Measurements from ENCODE around the gene TSSK2.
"Not testable (repeated sequence)": the region's sequence is repeated elsewhere in the genome, so short reads cannot be mapped to it uniquely, and the experiment has no call there.

Gene TSSK2

DNA sequence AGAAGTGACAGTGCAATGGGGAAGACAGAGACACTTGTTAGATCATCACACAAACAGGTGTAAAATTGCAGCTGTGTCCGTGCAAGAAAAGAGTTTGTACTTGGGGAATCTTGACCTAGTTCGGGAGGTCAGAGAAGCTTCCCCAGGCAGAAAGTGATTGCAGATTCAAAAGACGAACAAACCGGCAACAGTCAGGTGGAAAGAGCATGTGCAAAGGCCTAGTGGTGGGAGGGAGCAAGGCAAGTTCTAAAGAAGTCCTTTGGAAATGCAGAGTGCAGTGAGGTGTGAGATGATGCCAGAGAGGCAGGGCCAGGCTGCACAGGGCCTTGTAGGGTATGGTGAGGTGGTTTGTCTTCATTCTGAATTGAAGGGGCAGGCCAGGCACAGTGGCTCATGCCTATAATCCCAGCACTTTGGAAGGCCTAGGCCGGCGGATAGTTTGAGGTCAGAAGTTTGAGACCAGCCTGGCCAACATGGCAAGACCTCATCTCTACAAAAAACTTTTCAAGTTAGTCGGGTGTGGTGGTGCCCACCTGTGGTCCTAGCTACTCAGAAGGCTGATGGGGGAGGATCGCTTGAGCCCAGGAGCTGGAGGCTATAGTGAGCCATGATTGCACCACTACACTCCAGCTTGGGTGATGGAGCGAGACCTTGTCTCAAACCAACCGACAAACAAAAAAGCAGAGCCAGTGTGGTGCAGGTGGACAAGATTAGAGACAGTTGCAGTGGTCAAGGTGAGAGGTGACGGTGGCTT, 15.3 kb downstream of the TSSK2 start:
- no peak for FAIRE-seq

DNA sequence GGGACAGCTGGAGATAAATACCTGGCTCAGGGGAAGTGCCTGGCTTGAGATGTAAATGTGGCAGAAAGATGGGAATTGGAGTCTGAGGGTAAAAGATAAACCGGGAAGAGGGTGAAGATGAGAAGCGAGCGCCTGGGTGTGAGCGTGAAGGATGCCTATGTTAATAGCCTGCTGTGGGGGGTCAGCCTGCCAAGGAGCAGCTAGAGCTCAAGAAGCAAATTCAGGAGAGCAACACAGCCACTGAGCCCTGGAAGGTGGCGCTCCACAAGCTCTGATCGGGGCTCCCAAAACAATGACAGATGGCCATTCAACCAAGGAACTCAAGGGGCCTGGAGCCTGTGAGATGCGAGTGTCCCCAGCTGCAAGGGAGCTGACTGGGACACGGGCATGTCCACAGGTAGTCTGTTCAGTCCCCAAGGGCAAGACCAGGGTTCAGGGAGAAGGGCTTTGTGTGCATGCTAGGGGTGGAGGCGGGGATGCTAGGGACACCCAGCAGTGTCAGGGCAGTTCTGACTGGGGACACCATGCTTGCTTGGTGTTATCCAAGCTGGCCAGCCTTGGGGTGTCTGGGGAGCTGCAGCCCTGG, 16.2 kb downstream of the TSSK2 start:
- no peak for FAIRE-seq

DNA sequence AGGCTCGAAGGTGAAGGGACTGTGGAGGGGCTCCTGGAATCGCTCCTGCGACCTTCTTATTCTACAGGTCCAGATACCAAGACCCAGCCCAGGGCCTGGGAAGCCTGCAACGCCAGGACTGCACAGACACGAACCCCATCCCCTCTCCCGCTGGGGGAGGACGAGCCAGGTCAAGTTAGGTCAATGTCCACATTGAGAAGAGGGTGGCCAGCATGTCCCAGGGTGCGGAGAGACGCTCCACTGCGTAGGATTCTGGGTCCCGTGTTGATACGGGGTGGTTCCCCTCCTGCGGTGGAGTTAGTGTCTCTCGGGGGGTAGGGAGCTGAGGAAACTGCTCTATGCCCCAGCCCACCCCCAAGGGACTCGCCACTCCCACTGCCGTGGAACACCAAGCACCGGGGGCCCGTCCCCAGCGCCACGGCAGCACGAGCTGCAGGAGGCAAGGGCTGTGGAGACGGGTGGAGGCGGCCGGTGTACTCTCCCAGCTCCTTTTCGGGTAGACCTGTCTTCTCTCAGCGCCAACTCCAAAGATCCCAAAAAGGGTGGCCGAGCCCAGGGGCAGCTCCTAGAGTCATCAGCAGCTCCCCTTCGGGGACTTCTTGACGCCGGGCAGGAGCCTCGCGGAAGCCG, 17.4 kb downstream of the TSSK2 start:
- FAIRE-seq, result no peak

DNA sequence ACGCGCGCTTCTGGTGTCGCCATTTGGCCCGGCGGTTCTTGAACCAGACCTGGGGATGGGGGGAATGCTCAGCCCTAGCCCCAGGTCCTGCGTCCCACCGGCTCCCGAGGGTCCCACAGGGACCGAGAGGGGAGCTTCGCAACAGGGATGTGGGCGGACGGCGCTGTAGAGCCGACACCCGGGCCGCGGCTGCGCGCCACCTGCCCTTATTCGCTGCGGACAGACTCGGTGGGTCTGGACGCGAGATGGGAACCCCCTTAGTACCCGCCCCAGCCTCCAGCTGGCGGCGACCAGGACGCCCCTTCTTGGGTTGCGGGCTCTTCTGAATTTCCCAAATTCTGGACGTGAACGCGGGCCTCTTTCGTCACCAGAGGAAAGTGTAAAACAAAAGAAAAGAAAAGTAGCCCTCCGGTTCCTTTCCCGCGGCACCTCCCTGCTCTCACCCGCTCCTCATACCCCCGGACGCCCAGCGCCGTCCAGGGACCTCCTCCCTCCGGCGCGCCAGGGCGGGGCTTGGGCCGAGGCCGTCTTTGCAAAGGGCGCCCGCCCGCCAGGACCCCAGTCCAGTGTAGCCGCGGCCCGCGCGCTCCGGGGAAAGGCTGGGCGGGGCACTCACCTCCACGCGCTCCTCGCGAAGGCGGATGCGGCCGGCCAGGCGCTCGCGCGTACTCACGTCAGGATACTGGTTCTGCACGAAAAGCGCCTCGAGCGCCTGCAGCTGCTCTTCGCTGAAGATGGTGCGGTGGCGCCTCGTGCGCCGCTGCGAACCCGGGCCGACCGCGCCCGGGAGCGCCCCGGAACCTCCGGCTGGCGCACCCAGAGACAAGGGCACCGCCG, 18.2 kb downstream of the TSSK2 start:
- no peak for FAIRE-seq

DNA sequence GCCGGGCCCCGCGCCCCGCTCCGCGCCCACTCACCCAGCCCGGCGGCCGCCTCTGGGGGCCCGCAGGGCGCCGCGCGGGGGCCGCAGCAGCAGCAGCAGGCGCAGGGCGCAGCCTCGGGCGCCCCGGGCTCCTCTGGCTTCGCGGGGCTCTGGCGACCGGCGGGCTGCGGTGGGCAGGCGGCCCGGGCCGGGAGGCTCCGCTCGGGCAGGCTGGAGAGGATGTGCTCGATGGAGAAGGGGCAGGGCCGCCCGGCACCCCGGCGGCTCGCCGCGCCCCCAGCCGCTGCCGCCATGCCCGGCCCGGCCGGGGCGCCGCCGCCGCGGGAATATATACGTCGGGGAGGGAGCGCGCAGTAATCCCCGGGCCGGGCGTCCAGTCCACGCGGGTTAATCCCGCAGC, 18.9 kb downstream of the TSSK2 start, which contains the start of gene GSC2:
GSC2 (minus strand) TSS at position 302 of the 400 bp plus-strand sequence; CDS start at position 293, 9 bp downstream.
- no peak for FAIRE-seq

DNA sequence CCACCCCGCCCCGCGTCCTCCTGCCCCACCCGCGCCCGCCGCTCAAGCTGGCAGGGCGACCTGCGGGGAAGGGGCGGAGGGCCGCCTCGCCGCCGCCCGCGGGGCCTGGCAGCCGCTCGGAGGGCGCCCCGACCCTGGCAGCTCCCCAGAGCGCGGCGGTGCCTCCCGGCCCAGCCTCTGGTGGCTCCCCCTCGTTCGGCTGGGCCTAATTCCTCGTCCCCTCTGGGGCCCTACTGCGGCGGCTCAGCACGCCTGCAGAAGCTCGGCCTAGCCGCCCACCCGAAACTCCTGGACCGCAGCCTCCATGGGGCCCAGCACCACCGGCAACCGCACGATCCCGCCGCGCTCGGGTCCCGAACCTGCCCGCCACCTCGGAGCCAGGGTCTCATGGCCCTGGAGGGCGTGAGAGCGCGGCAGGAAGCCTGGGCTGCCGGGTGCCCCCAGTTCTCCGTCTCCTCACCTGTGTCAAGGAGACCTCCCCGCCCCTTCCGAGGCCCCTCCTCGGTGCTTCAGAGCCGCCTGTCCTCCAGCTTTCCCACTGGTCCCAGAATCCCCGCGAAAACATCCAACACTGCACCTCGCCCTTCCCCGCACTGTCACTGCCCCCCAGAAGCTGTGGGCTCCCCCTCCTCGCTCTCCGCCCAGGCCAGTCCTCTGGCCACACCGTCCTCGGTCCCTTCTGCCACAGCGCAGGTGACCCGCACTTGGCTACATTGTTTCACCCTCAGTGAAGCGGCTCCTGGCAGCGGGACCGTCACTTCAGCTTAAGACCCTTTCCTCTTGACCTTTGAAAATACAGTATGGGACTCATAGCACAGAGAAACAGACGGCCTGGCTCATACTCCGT, 19.6 kb downstream of the TSSK2 start:
- no peak for FAIRE-seq

DNA sequence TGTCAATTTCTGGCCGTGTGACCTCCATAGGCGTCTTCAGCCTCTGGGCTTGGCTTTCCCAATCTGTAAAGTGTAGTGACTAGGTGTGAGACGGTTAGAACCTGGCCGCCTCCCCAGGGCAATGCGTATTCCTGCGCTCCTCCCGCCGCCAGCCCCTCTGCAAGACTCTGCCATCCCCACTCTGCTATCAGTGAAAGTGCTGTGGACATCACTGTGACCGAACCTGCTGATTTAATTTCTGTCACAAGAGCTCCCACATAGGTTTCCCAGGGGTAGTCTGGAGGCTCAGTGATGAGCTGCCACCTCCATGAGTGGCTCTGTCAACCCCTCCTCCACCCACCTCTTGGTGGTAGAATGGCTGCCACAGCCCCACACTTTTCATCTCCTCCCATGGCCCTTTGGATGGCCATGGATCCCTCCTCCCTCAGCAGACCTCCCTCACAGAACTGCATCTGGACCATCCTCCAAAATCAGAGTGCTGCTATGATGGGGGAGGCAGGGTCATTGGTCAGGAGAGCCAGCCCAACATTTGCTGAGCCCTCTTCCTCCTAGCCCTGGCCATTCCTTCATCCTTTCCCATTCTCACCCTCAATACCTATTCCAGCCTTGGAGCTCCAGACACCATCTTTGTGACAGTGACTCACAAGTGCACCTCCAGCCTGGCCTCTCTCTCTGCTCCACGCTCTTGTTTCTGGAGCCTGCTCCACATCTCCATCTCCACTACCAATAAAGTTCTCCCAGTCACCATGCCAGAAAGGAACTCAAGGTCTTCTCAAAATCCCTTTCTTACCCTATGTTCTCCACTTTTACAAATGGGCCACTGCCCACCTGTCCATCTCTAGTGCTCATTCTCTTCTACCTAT, 20.5 kb downstream of the TSSK2 start:
- FAIRE-seq, result no peak

DNA sequence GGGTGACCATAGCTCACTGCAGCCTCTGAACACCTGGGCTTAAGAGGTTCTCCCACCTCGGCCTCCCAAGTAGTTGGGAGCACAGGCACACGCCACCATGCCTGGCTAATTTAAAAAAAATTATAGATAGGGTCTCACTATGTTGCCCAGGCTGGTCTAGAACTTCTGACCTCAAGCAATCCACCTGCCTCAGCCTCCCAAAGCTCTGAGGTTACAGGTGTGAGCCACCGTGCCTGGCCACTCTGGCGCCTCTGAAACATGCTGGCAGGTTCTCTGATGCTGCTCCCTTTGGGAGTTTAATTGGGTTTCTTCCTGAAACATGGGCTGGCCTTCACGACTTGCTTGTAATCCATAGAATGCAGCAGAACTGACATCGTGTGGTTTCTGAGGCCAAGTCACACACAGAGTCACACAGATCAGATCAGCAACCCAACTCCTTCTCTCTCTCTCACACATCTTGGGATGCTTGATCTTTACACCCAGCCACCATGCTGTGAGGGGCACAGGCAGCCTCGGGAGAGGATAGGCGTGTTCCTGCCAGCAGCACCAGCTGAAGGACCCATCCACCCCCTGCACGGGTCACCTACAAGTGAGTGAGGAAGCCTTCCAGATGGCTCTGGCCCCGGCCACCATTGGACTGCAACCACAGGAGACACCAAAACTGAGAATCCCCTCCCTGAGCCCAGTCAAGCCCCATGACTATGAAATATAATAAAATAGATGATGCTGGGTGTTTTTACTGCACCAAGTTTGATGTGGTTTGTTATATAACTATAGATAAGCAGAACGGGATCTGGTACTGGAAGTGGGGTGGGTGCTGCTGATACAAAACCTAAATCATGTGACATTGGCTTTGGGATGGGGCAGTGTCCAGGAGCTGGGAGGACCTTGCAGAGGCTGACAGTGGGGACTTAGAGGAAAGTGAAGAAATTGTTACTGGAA, 22.1 kb downstream of the TSSK2 start:
- FAIRE-seq, result no peak

DNA sequence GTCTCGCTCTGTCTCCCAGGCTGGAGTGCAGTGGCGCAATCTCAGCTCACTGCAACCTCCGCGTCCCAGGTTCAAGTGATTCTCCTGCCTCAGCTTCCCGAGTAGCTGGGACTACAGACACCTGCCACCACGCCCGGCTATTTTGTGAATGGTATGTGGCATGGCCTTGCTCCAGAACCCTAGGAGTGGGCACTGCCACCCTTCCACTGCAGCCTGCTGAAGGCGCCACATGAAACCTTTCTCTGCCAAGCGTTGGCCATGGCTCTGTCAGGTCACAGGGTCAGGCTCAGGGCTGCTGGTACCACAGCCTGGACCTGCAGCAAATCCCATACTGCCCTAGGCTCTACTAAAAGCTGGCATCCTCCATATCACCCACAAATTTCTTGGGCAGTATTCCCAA, 25.0 kb downstream of the TSSK2 start:
- not testable (repeated sequence) for FAIRE-seq

DNA sequence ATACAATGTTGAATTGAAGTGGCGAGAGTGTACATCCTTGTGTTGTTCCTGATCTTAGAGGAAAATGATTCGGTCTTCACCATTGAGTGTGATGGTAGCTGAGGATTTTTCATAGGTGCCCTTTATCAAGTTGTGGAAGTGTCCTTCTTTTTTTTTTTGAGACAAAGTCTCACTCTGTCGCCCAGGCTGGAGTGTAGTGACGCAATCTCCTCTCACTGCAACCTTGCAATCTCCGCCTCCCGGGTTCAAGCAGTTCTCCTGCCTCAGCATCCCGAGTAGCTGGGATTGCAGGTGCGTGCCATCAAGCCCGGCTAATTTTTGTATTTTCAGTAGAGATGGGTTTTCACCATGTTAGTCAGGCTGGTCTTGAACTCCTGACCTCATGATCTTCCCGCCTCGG, 27.5 kb downstream of the TSSK2 start:
- FAIRE-seq, result not testable (repeated sequence)

DNA sequence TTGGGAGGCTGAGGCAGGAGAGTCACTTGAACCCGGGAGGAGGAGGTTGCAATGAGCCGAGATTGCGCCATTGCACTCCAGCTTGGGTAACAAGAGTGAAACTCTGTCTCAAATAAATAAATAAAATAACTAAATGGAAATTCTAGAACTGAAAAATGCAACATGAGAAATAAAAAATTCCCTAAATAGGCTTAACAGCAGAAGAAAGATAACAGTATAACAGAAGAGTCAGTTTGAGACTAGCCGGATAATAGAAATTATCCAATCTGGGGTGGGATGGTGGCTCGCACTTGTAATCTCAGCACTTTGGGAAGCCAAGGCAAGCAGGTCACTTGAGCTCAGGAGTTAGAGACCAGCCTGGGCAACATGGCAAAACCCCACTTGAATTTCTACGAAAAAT, 33.3 kb downstream of the TSSK2 start:
- FAIRE-seq, result no peak

DNA sequence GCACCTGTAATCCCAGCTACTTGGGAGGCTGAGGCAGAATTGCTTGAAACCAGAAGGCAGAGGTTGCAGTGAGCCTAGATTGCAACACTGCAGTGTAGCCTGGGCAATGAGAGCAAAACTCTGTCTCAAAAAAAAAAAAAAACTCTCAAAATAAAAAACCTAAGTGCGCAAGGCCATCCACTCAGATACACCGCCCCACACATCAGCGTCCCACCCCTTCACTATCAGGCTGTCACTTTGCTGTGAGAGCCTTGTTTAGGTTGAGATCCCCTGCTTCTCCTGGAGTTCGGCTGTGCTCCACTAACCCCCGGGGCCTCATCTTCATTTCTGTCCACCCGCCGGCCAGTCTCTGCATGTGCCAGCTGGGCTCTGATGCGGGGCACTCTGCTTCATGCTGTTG, 35.3 kb downstream of the TSSK2 start:
- FAIRE-seq, result no peak

DNA sequence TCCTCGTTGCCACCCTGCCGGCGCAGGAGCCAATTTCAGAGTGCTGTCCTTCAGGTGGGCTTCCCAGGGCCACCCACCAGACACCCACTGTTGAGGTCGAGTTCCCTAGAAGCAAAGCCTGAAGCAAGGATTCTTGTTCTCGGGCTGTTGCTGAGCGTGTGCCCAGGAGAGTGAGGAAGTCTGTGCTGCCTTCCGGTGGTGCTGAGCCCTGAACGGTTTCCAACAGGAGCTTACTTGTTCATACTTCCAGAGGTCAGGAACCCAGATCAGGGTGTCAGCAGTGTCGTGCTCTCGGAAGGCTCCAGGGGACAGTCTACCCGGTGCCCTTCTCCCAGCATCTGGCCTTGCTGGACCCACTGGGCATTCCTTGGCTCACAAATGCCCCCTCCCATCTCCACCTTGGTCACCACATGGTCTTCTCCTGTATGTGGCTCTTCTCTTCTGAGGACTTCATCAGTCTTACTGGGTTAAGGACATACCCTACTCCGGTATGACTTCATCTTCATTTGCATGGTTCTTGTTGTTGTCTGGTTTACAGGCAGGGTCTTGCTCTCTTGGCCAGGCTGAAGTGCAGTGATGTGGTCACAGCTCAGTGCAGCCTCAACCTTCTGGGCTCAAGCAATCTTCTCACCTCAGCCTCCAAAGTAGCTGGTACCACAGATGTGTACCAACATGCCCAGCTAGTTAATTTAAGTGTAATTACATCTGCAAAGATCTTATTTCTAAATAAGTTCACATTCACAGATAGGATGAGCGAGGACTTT, 36.2 kb downstream of the TSSK2 start:
- no peak for FAIRE-seq

DNA sequence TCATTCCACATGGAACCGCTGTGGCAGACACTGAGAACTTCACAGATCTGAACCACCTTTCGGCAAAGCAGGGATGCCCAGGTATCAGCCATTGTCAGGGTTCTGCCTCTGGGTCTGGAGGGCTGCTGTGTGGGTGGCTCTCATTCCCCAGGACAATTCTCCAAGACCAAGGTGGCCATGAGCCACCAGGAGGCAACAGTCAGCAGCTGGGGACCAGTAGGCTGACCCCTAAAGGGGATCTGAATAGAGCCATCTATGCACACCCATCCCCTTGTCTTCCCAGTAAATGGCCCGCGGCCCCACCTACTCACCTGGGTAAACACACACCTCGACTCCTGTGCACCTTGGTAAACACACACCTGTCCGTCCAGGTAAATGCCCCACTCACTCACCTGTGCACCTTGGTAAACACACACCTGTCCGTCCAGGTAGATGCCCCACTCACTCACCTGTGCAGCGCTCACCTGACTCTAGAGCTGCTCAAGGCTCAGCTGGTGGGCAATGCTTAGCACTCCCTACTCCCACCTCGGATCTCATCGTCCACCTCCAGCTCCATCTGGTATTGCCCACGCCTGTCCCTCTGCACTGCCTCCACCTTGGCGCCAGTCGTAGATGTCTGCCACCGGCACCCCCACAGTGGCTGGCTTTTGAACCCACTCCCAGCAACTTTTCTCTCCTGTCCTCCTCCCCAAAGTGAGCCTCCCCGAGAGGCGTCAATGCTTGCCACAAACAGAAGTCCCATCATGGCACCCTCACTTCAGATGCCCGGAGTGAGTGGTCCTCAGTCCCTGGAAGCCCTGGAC, 37.2 kb downstream of the TSSK2 start:
- no peak for FAIRE-seq

DNA sequence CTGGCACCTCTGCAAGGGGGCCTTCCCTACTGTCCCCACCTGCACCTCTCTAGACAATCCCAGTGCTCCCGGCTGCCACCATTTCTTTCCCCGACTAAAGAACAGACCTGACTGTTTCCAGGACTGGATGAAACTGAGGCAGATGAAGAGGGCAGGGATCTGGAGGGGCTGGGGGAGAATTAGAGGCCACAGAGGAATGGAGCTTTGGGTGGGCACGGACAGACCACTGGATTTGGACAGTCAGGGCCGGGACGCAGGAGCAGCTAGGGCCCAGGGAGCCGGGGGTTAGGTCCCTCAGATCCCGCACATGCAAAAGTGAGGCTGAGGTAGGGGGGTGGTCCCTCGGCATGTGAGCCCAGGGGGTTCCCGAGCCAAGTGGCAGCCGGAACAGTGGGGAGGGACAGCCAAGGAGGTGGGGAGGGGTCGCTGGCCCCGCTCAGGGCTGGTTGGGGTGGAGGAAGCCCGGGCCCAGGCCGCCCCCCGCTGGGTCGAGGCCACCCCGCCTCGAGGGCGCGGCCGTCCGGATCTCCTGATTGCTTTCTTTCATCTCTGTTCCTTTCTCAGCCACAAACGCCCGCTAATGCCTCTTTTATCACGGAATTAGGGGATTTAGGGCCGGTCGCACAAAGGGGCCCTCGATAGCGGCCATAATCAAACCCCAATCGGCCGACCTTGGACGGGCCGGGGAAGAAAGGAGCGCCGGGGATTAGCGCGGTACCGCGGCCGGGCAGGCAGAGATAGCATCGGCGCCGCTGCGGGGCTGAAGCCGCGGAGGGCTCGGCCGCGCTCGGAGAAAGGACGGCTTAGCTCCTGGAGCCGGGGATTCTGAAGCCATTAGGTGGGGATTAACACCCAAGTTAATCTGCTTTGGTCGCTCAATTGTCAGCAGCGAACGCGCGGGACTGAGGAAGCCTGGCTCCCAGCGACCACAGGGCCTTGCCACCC, 38.2 kb downstream of the TSSK2 start:
- FAIRE-seq, result no peak

DNA sequence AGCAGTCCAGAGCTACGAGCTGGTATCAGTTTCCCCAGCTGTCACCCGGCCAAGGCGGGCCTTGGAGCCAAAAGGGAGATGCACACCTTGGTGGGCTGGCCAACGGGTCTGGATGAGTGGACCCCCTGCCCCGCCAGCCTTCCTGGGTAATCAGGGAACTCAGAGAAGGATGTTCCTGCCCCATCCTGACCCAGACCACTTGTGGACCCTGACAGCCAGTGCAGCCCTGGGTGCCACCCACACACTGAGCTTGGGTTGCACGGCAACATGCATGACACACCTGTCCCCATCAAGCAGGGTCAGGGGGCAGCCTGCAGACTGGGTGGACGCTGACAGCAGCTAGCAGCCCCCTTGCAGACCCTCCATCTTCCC, 38.8 kb downstream of the TSSK2 start:
- FAIRE-seq, result no peak
